ENCODE data around the gene KMT2C. TPM values are rescaled to one million over a fixed set of nuclear protein-coding genes. Genes with fewer than 3 reads are reported as not detected.

KMT2C gene
- total RNA-seq, 1 experiment from 2014 or later: 45.4 TPM

GRCh38 chr7:152366662-152367061 lies 69.1 kb downstream of the KMT2C start (continued):
- TF ChIP-seq CREB1 (CRISPR knock-in tag; IDR thresholded peaks at IDR 0.05): no peak
- TF ChIP-seq SP1 (CRISPR knock-in tag; conservative IDR thresholded peaks at IDR 0.05): no peak
- TF ChIP-seq ZNF396 (CRISPR knock-in tag; IDR thresholded peaks at IDR 0.05; ENCODE audit: borderline replicate concordance): no peak

- CTCF ChIA-PET: interaction anchor here (1.5 kb wide), 1 partner anchor 28 kb away, joined by 5 read pairs; no protein-coding TSS in a partner anchor
- DNase-seq (ENCODE audit: low spot score) (no peak), ATAC-seq (no peak)
- peaks cover 7% of the 10 kb centered on the region for H3K9me3 Mint-ChIP-seq
- no peaks in the 10 kb centered on the region for H3K27me3 Mint-ChIP-seq (ENCODE audit: low read depth)
- no peak overlapping the region for H3K4me3 Mint-ChIP-seq
- TF ChIP-seq MLX (CRISPR knock-in tag; IDR thresholded peaks at IDR 0.05): no peak
- TF ChIP-seq ZNF263 (CRISPR knock-in tag; IDR thresholded peaks at IDR 0.05; ENCODE audit: low read depth): no peak
- no peak for TF ChIP-seq ZNF671 (CRISPR knock-in tag; IDR thresholded peaks at IDR 0.05)
- no peak for TF ChIP-seq SMAD3 (CRISPR knock-in tag; IDR thresholded peaks at IDR 0.05; ENCODE audit: borderline replicate concordance)
- TF ChIP-seq PRRX2 (CRISPR knock-in tag; IDR thresholded peaks at IDR 0.05): no peak
- TF ChIP-seq HMGA2 (CRISPR knock-in tag; IDR thresholded peaks at IDR 0.05): no peak
- TF ChIP-seq CBFB (CRISPR knock-in tag; IDR thresholded peaks at IDR 0.05; ENCODE audit: low read depth): no peak
- TF ChIP-seq ZNF317 (CRISPR knock-in tag; IDR thresholded peaks at IDR 0.05; ENCODE audit: borderline replicate concordance, low read depth): no peak
- no peak for TF ChIP-seq ATF2 (CRISPR knock-in tag; IDR thresholded peaks at IDR 0.05; ENCODE audit: borderline replicate concordance, low read depth)
- no peak for TF ChIP-seq FOXJ3 (CRISPR knock-in tag; IDR thresholded peaks at IDR 0.05; ENCODE audit: borderline replicate concordance)
- TF ChIP-seq ZNF423 (CRISPR knock-in tag; IDR thresholded peaks at IDR 0.05): no peak
- TF ChIP-seq ESRRA (CRISPR knock-in tag; IDR thresholded peaks at IDR 0.05; ENCODE audit: borderline replicate concordance): no peak
- TF ChIP-seq ZBTB21 (CRISPR knock-in tag; IDR thresholded peaks at IDR 0.05; ENCODE audit: borderline replicate concordance): no peak
- H3K36me3 Mint-ChIP-seq: peaks cover 8% of the 10 kb centered on the region
- H3K27ac Mint-ChIP-seq: 0 out of 2 replicates have a peak overlapping the region, but pooled peaks have one; percentile 27
- H3K4me1 Mint-ChIP-seq: peaks cover 48% of the 10 kb centered on the region
- POLR2A ChIA-PET: no interaction called here
Observed at GRCh38 chr7:152365982-152366603, 69.7 kb downstream of the KMT2C start.

GRCh38 chr7:152363798-152364197 lies 72.0 kb downstream of the KMT2C start:
- Mint-ChIP-seq H3K27me3 (ENCODE audit: low read depth) (no peaks in the 10 kb centered on the region), H3K4me3 (no peak overlapping the region), H3K27ac (peak overlapping the region; percentile 30), H3K9me3 (peaks cover 7% of the 10 kb centered on the region), H3K4me1 (peaks cover 34% of the 10 kb centered on the region), H3K36me3 (peaks cover 8% of the 10 kb centered on the region)
- TF ChIP-seq MXD4 (CRISPR knock-in tag; IDR thresholded peaks at IDR 0.05; ENCODE audit: borderline replicate concordance): no peak
- TF ChIP-seq ATF1 (CRISPR knock-in tag; IDR thresholded peaks at IDR 0.05): no peak
- TF ChIP-seq NFE2L1 (CRISPR knock-in tag; IDR thresholded peaks at IDR 0.05): no peak
- TF ChIP-seq, protein P1, sequence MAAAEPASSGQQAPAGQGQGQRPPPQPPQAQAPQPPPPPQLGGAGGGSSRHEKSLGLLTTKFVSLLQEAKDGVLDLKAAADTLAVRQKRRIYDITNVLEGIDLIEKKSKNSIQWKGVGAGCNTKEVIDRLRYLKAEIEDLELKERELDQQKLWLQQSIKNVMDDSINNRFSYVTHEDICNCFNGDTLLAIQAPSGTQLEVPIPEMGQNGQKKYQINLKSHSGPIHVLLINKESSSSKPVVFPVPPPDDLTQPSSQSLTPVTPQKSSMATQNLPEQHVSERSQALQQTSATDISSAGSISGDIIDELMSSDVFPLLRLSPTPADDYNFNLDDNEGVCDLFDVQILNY (CRISPR knock-in tag; IDR thresholded peaks at IDR 0.05): no peak
- TF ChIP-seq, protein P2, sequence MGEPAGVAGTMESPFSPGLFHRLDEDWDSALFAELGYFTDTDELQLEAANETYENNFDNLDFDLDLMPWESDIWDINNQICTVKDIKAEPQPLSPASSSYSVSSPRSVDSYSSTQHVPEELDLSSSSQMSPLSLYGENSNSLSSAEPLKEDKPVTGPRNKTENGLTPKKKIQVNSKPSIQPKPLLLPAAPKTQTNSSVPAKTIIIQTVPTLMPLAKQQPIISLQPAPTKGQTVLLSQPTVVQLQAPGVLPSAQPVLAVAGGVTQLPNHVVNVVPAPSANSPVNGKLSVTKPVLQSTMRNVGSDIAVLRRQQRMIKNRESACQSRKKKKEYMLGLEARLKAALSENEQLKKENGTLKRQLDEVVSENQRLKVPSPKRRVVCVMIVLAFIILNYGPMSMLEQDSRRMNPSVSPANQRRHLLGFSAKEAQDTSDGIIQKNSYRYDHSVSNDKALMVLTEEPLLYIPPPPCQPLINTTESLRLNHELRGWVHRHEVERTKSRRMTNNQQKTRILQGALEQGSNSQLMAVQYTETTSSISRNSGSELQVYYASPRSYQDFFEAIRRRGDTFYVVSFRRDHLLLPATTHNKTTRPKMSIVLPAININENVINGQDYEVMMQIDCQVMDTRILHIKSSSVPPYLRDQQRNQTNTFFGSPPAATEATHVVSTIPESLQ (CRISPR knock-in tag; IDR thresholded peaks at IDR 0.05): no peak
- no peak for TF ChIP-seq SMAD4 (CRISPR knock-in tag; IDR thresholded peaks at IDR 0.05)
- TF ChIP-seq, protein P3, sequence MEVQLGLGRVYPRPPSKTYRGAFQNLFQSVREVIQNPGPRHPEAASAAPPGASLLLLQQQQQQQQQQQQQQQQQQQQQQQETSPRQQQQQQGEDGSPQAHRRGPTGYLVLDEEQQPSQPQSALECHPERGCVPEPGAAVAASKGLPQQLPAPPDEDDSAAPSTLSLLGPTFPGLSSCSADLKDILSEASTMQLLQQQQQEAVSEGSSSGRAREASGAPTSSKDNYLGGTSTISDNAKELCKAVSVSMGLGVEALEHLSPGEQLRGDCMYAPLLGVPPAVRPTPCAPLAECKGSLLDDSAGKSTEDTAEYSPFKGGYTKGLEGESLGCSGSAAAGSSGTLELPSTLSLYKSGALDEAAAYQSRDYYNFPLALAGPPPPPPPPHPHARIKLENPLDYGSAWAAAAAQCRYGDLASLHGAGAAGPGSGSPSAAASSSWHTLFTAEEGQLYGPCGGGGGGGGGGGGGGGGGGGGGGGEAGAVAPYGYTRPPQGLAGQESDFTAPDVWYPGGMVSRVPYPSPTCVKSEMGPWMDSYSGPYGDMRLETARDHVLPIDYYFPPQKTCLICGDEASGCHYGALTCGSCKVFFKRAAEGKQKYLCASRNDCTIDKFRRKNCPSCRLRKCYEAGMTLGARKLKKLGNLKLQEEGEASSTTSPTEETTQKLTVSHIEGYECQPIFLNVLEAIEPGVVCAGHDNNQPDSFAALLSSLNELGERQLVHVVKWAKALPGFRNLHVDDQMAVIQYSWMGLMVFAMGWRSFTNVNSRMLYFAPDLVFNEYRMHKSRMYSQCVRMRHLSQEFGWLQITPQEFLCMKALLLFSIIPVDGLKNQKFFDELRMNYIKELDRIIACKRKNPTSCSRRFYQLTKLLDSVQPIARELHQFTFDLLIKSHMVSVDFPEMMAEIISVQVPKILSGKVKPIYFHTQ (CRISPR knock-in tag; IDR thresholded peaks at IDR 0.05): no peak
- TF ChIP-seq, protein P4, sequence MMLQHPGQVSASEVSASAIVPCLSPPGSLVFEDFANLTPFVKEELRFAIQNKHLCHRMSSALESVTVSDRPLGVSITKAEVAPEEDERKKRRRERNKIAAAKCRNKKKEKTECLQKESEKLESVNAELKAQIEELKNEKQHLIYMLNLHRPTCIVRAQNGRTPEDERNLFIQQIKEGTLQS (CRISPR knock-in tag; conservative IDR thresholded peaks at IDR 0.05): no peak
- TF ChIP-seq CTCF (IDR thresholded peaks at IDR 0.05): no peak
- CTCF ChIA-PET: interaction anchor here (1.1 kb wide), 1 partner anchor 23 kb away, joined by 3 read pairs; no protein-coding TSS in a partner anchor
- DNase-seq (ENCODE audit: low spot score) (no peak), ATAC-seq (no peak)
- POLR2A ChIA-PET: no interaction called here
